Fibroblast of skin of back (primary cell): ENCODE results near the gene MAPRE2. TPM values are rescaled to one million over a fixed set of nuclear protein-coding genes. Genes with fewer than 3 reads are reported as not detected.

ENCODE experiments used
- DNase-seq: peaks from one replicate; pipeline ENCODE4 v3.0.0-alpha.2; 2013
- polyA plus RNA-seq, 2 experiments: library from polyadenylated mRNA; unstranded; fragments of 120-200 nt; gene quantifications; one replicate each; pipeline ENCODE4 v1.2.1, GENCODE V29; 2013; ENCODE audit not compliant: insufficient read length in 2 of 2

The MAPRE2 gene
- polyA plus RNA-seq (2013, experiment 1 of 2; ENCODE audit: insufficient read length) = 16.9 TPM
- 13.0 TPM for polyA plus RNA-seq (2013, experiment 2 of 2; ENCODE audit: insufficient read length)

DNA sequence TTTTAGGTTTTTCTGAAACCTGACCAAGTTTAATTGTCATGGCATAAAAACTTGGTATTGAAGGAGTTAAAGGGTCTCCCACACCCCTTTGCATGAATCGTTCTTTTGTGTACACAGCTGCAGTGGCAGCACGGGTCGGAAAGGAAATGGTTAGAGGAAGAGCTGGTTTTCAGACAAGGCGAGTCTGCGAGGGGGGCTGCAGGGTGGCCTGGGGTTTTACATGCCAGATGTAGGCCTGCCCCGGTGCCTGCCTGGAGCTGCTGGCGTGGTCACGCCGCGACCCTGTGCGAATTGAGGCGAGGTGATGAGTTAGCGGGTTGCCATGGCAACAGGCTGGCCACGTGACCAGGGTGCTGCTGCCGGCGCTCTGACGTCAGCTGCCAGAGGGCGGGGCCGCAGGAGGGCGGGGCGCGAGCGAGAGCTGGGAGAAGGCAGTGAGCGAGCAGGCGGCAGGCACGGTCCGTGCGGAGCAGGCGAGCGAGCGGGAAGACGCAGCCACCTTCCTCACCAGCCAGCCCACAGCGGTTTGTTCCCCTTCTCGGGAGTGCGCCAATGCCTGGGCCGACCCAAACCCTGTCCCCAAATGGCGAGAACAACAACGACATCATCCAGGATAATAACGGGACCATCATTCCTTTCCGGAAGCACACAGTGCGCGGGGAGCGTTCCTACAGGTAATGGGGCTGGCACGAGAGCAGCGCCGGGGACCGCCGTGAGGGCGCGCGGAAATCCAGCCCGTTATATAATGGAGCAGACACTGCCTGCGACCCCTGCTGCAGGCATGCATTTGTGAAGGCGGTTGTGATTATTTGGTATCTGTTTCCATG lies at the start of gene MAPRE2:
Gene MAPRE2 (plus strand): TSS at position 426 of the 827 bp plus-strand sequence. CDS start 127 bp downstream, at position 553.
- peak; percentile 95 for DNase-seq

DNA sequence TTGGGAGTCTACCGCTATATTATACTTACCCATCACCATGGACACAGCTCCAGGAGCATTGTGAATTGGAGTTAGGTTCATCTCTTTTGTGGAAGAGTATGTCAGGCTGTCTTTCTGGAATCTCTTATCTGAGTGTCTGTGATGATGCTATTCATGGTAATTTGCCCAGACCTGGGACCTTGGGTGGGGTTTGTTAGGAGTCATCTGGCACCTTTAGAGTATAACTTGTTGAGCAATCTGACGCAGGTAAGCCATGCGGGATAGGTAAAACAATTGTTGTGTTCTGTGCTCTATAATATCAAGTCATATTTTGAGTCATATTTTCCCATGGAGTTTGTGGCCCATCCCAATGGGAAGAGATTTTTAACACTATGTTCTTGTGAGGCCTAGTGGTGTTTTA lies 49.7 kb upstream of the MAPRE2 start:
- DNase-seq = no peak

DNA sequence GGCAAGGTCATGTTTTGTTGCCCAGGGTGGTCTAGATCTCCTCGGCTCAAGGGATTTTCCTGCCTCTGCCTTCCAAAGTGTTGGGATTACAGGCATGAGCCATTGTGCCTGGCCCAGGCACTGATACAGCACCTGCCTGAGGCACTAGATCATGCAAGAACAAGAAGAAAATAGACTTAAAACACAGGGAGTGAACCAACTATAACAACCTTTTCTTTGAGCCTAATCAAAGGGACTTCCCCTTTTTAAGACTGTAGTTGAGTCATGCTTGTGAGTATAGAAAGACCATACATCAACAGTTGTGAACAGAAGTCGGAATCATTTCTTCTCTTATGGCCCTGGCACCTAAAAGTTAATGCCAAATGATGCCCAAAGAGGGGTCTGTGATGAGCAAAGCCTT lies 47.9 kb upstream of the MAPRE2 start:
- no peak for DNase-seq

DNA sequence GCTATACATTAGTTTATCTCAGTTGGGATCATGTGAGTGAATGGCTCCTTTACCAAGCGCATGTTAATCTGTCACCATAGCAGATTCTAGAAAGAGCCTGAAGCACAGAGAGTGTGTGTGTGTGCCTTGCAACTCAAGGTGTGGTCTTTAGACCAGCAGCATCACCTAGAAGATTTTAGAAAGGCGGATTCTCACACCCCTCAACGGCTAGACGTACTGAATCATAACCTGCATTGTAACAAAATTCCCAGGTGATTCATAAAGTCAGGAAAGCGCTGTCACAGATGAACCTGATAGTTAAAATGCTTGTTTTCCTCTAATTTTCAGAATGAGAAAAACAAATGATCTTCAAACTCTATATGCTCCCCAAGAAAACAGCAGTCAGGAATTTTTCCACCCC lies 45.5 kb upstream of the MAPRE2 start:
- DNase-seq = no peak

DNA sequence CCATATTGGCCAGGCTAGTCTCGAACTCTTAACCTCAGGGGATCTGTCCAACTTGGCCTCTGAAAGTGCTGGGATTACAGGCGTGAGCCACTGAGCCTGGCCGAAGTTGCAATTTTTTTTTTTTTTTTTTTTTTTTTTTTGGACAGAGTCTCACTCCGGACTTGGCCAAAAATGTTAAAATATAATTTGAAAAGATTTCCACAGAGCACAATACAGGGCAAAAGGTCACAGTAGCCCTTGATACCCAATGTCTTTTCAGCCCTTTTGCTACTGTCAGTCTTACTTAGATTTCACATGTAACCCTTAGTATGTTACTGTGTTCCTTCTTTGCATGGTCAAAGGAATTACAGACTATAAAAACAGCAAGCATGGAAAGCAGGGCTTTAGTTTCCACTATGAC lies 42.6 kb upstream of the MAPRE2 start:
- DNase-seq = no peak

DNA sequence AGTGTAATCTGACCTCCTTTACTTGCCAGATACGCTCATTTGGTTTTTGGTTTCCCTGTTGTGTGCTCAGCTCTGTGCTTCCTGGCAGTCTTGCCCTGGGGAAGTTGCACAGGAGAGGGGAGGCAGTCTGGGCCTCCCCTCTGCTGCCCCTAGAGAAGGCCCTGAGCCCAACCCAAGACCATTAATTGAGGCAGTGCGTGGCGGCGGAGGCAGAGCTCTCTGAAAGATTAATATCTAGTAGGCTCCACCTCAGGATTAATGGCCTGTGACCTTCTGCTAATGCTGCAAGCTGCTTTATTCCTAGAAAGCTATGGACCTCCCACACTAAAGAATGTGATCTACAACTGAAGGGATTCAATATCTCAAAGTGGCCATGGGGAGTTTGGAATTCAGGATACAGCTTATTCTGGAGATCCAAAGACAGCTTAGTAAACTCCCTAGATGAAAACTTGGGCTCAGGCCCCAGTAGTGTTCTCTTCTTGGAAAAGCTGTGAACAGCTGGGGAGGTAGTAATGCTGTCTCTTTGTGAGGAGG lies 41.4 kb upstream of the MAPRE2 start:
- no peak for DNase-seq

DNA sequence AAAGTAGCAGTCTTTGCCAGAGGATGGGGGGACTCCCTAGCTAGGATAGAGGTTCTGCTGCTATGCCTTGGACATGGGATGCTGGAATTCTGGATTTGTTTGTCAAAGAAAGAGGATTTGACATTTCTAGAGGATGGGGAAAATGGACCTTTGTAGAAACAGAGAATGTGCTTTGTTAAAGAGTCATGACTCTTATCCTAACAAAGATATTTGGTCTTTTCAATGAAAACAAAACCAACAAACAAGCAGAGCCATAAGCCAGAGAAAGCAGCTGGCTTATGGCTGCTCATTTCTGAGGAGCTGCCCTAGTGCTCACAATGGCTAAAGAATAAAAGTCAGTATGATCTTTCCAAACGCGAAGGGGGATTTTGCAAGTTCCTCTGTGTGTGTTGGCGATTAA lies 40.8 kb upstream of the MAPRE2 start:
- DNase-seq = no peak

DNA sequence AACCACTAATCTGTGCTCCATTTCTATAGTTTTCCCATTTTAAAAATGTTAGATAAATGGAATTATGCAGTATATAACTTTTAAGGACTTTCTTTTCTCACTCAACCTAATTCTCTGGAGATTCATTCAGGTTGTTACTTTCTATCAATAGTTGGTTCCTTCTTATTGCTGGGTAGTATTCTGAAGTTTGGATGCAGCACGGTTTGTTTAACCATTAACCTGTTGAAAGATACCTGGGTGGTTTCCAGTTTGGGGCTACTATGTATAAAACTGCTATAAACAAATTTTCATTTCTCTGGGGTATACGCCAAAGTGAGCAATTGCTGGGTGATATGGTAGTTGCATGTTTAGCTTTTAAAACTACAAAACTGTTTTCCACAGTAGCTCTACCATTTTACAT lies 39.1 kb upstream of the MAPRE2 start:
- DNase-seq = no peak

DNA sequence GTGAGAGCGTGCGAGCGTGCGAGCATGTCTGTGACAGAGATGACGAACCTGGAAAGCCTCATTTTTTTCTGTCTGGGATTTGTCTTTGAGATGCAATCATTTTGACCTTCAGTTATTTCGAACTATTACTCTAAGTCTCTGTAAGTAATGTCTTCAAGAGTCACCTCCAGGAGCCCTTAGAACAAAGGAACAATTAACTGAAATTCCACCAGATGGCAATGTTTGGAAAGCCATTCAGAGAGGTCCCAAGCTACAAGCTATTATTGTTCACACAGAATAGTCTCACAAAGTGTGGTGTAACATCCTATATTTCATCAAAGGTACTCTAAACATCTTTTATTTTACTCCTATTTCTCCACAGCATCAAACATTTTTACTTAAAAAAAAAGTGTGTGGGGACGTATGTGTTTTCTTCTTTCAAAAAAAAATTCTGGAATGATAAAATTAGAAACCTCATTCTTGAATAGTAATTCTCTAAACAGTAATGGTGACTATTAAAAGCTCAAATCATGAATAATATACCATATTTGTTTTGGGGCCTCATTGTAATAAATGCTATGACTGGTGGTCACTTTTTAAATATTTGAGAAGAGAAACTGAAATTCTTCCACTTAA lies 35.1 kb upstream of the MAPRE2 start:
- peak; percentile 67 for DNase-seq

DNA sequence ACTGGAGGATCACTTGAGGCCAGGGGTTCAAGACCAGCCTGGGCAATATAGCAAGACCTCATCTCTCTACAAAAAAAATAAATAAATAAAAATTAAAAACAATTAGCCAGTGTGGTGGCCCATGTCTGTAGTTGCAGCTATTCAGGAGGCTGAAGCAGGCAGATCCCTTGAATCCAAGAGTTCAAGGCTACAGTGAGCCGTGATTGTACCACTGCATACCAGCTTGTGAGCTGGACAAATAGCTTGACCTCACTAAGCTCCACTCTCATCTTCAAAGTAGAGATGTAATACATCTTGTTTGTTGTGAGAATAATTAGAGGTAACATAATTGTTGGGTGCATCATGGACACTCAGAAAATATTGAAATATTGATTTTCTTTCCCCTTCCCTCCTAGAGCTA lies 31.1 kb upstream of the MAPRE2 start:
- no peak for DNase-seq

DNA sequence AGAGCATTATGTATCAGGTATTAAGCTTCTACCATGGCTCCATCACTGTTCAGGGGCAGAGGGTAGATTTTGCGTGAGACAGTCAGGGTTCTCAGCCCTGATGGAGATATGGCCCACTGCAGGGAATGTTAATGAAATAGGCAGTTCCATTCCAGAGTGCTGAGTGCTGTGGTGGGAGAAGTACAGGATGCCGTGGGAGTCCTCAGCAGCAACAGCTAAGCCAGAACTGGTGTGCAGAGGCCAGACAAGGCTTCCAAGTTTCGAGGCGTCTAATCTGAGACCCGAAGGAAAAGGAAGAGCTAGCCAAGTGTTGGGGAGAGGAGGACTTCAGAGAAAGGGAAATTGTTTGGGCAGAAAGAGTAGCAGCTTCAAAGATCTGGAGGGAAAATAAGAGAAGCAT lies 30.2 kb upstream of the MAPRE2 start:
- DNase-seq = no peak

DNA sequence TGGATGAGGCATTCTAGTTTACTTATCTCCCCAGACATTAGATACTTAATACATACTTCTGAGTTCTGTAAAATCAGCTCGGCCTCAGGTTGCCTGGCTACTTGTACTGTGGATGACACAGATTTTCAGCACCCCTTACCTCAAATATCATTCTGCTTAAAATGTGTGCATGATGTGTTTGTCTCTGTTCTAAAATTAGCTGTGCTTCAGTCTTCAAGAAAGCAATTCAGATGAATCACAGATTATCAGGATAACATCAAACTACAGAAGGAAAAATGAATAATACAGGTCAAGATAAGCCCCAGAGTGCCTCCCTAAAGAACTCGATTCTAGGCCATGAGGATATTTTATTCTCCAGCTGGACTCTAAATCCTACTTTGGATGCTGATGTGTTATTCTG lies 21.3 kb upstream of the MAPRE2 start:
- DNase-seq = peak; percentile 22

DNA sequence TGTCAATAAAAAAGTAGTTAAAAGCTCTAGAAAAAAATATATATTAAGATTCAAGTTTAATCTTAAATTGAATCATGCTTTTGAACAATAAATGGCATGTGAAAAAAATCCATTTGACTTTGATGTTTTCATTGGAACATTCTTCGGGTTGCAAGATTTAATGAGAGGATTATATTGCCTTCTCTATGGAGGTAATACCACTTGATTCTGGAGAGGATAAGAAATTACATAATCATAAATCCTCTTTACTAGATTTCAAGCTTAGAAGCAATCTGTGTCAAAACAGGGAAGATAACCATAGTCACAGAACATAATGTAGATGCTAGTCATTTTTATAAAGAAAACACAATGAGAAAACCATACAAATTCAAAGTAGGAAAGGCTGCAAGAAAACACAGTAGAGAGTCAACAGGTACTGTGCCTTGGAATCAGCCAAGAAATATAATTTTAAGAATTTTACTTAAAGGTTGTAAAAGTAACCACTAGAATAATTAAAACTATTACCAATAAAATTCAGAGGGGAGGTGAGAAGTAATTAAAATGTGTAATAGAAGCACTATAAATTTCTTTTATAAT lies 18.7 kb upstream of the MAPRE2 start:
- no peak for DNase-seq

DNA sequence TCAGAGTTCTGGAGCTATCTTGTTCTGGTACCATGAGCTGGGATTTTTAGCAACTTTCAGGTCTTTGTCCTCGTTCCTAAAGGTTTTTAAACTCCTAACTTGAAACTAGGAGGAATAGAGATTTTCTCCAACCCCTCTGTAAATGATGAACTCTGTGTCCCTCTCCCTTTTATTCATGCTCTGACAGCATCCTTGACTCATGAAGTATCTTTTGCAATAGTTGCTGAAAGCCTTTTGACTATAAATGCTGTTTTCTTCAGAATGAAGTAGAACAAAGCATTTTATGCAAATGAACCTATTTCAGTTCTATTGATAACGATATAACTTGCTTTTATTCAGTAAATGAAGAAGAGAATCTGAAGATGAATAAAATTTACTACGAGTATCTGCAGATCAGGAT lies 17.0 kb upstream of the MAPRE2 start:
- DNase-seq = no peak

DNA sequence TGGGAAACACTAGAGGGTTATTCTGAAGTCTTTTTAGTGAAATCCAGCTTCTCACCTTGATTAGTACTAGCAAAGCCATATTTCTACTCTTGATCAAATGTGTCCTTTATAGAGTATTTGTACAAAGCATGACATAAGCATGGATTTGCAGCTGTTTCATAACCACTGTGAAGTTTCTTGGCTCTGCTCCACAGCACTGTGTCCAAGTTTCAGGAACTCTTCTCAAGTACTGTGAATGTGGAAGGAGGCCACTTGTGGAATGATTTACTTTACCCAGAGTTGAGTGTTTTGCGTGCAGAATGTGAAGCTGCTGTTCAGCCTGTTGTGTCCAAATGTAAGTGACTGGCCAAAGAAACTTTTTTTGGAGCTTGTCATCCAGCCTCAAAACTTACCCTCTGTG lies 16.2 kb upstream of the MAPRE2 start:
- DNase-seq = peak; percentile 63

DNA sequence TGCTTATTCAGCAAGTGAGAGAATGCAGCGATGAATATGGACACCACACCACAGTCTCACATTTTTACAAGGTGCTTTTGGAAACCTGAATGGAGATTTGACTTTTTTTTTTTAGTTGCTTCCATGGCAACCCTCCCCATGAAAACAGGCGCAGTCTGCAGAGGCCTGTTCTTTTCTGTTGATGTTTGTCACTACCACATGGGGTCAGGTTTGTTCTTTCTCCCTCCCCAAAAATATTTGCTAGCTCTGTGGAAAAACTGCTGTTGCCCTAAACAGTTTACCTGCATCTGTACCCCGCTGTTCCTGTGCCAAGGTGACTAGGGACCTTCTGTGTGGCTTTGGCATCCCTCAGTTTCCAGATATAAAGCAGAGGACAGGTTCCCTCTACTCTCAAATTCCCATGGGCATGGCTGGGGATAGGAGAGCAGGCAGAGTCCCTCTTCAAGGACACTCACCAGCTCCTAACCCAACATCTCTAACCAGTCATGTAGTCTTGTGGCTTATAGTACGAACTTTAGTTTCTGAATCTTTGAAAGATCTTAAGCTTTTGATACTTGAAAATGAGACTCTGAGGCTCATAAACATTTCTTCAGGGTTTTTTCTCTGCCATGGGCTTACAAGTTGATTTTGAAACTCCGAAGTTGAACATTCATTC lies 14.7 kb upstream of the MAPRE2 start:
- no peak for DNase-seq

DNA sequence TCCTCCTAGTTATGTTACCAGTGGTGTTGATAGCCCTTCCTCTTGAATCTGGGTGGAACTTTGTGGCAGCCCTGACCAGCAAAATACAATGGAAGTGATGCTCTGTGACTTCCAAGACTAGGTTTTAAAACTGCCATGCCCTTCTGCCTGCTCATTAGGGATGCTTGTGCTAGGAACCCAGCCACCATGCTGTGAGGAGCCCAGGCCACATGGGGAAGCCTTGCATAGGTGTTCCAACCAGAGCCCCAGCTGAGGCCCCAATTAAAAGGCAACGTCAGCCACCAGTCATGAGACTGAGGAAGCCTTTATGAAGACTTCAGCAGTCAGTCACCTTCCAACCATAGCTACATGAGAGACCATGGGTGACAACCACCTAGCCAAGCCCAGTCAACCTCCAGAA lies 14.0 kb upstream of the MAPRE2 start:
- no peak for DNase-seq

DNA sequence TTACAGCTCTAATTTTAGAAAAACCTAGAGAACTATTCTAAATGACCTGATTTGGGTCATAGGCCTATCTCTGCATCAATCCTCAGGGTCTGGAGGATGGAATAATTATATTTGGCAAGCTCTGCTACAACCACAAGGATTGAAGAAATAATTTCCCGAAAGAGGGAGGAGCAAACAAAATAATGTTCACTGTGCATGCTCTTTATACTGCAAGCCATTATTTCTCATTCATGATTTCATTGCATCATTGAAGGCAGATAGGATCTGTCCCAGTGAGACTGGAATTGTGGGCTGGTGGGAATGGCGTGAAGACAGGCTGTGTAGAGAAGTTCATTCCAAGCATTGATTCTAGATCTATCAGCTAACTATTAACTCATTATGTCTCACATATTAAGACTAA lies 12.7 kb upstream of the MAPRE2 start:
- peak; percentile 34 for DNase-seq

DNA sequence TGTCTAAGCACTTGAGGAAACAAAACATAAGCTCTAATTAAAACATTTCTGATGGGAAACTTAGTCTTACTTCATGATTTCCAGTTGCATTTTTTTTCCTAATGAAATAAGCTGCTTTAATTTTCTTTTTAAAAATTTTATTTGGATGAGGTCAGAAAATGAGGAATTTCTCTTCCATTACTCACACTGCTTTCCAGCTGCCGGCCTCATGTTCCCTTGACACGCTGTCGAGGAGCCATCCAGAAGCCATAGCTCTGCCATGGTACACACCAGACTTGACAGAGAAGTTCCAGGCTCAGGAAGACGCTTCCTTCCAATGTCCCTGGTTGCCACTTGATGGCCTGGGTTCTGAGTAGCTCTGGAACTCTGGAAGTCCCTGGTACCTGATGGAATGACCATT lies 12.1 kb upstream of the MAPRE2 start:
- peak; percentile 80 for DNase-seq

DNA sequence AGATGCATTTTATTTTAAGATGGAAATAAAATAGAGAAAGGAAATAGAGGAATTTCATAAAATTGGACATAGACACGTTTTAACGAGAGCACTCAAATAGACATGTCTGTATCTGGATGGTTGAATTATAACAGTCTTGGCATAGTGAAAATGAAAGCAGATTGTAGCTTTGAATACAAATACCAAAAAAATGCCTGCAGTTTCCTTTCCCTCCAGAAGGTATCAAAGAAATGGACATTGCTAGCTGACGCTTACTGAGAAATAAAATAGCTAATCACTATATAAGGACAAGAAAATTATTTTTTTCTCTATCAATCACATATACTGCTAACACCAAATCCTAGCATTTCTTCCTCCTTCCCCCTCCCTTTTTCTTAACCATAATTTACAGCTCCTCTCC lies 11.4 kb upstream of the MAPRE2 start:
- DNase-seq = peak; percentile 25

DNA sequence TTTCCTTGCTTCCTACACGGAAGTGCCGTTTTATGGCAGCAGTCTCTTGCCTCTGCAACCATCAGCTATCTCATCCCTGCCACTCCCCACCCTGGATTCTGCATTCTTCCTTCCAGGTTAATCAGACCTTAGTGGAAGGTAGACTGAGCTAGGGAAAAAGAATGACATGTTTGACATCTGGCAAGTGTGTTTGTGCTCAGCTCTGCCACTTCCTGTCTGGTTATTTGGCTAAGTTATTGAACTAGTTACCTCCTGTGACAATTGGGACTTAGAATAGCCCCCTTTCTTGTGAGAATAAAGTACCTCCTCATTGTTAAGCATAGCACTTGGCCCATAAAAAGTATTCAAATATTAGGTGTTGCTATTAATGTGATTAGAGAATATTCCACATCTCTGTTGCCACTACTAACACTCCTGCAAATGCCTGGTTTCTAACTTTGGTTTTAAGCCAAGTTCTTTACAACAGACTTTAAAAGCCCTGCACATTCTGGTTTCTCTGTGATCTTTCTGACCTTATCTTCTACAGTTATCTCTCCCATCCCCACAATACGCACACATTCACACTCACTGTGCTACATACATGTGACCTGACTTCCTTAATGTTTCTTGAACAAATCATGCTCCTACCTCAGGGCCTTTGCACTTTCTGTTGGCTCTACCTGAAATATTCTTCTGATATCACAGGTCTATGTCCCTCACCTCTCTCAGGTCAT lies 10.8 kb upstream of the MAPRE2 start:
- no peak for DNase-seq

DNA sequence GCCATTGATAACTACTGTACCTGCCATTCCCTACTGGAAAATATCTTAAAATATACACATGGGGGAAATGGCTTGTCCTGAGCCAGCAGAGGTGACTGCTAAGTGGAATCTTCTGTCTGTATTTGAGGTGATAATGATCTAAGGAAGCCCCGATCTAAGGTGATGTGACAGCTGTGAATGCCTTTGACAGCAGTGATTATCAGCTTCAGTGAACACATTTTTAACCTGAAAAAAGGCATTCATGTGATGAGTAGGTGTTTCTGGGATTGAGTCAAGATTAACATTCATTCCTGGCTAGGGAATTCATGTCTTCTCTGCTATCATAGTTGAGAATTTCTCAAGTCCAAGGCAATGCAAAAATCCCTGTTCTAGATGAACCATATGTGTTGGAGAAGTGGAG lies 9.1 kb upstream of the MAPRE2 start:
- DNase-seq = no peak
